GM23338 (cell line): ENCODE results near the gene ST6GALNAC3. TPM values are rescaled to one million over a fixed set of nuclear protein-coding genes. Genes with fewer than 3 reads are reported as not detected.

Source experiments
- ATAC-seq: fragments of 200-7000 bp; cut with Tn5 transposase; 3 replicates; pipeline ENCODE4 v1.9.1; 2020
- DNase-seq: peaks from one replicate; pipeline ENCODE4 v3.0.0-alpha.2; 2015; ENCODE audit warnings: low spot score
- H2AFZ ChIP-seq: fragments of 200-600 bp; sonication (generic); 2 replicates; pipeline ENCODE4 v1.8.0; 2016; ENCODE audit warnings: antibody characterized with exemption, mild to moderate bottlenecking, moderate library complexity
- H3F3A ChIP-seq: fragments of 200-600 bp; sonication (generic); replicated peaks from 2 replicates; pipeline ENCODE4 v1.8.0; 2017; ENCODE audit warnings: antibody characterized with exemption, mixed run types, low read depth
- H3K27ac ChIP-seq: fragments of 200-600 bp; sonication (generic); 2 replicates; pipeline ENCODE4 v1.6.1; 2016; ENCODE audit warnings: low read depth
- H3K27me3 ChIP-seq: fragments of 200-600 bp; sonication (generic); 2 replicates; pipeline ENCODE4 v1.8.0; 2016; ENCODE audit warnings: mild to moderate bottlenecking, mixed run types, moderate library complexity; ENCODE audit not compliant: insufficient read depth
- H3K36me3 ChIP-seq: fragments of 200-600 bp; sonication (generic); 2 replicates; pipeline ENCODE4 v1.8.0; 2016; ENCODE audit warnings: mild to moderate bottlenecking; ENCODE audit not compliant: insufficient read depth
- H3K4me1 ChIP-seq: fragments of 200-600 bp; sonication (generic); 2 replicates; pipeline ENCODE4 v1.8.0; 2016; ENCODE audit warnings: mild to moderate bottlenecking, moderate library complexity; ENCODE audit not compliant: insufficient read depth
- H3K4me2 ChIP-seq: fragments of 200-600 bp; sonication (generic); 2 replicates; pipeline ENCODE4 v1.7.1; 2017; ENCODE audit warnings: mixed run types
- H3K4me3 ChIP-seq: fragments of 200-600 bp; sonication (generic); 2 replicates; pipeline ENCODE4 v1.6.1; 2016; ENCODE audit warnings: mixed run types
- H3K79me2 ChIP-seq: fragments of 200-600 bp; sonication (generic); replicated peaks from 2 replicates; pipeline ENCODE4 v1.8.0; 2017; ENCODE audit warnings: mild to moderate bottlenecking; ENCODE audit not compliant: insufficient read depth
- H3K9me2 ChIP-seq: fragments of 200-600 bp; sonication (generic); 2 replicates; pipeline ENCODE4 v1.8.0; 2017; ENCODE audit not compliant: insufficient read depth
- H4K20me1 ChIP-seq: fragments of 200-600 bp; sonication (generic); replicated peaks from 2 replicates; pipeline ENCODE4 v1.8.0; 2017; ENCODE audit warnings: mild to moderate bottlenecking; ENCODE audit not compliant: insufficient read depth
- H3K27ac Mint-ChIP-seq: 2 replicates; pipeline ENCODE4 v1.8.0; 2020; ENCODE audit warnings: inconsistent platforms, mild to moderate bottlenecking, moderate library complexity, mixed read lengths
- H3K27me3 Mint-ChIP-seq: 3 replicates; pipeline ENCODE4 v1.8.0; 2022; ENCODE audit warnings: low read depth, mild to moderate bottlenecking, moderate library complexity, mixed read lengths, inconsistent platforms; ENCODE audit not compliant: insufficient read depth, poor library complexity
- H3K36me3 Mint-ChIP-seq: 3 replicates; pipeline ENCODE4 v1.8.0; 2021; ENCODE audit warnings: low read depth, mild to moderate bottlenecking, inconsistent platforms, moderate library complexity, mixed read lengths
- H3K4me1 Mint-ChIP-seq: 3 replicates; pipeline ENCODE4 v1.8.0; 2020; ENCODE audit warnings: mild to moderate bottlenecking, inconsistent platforms, mixed read lengths
- H3K4me3 Mint-ChIP-seq: 3 replicates; pipeline ENCODE4 v1.8.0; 2021; ENCODE audit warnings: moderate library complexity, mild to moderate bottlenecking, inconsistent platforms, mixed read lengths
- H3K9me3 Mint-ChIP-seq: 3 replicates; pipeline ENCODE4 v1.8.0; 2020; ENCODE audit warnings: moderate library complexity, mild to moderate bottlenecking, inconsistent platforms, mixed read lengths
- CTCF ChIP-seq, 2 experiments: fragments of 200-600 bp in 1 of 2; sonication (generic) in 1 of 2; conservative IDR thresholded peaks; 2 replicates each; pipeline versions ENCODE4 v1.5.1 to v1.6.1; 2016 to 2017; ENCODE audit warnings: antibody characterized with exemption in 2 of 2, low read depth in 2 of 2, mild to moderate bottlenecking in 2 of 2, moderate library complexity in 1 of 2
- EZH2 ChIP-seq: fragments of 200-600 bp; sonication (generic); IDR thresholded peaks from one replicate; pipeline ENCODE4 v1.8.0; 2017; ENCODE audit warnings: antibody characterized with exemption, mild to moderate bottlenecking, low read depth; ENCODE audit not compliant: unreplicated experiment
- STAT1 ChIP-seq: IDR thresholded peaks from one replicate; pipeline ENCODE4 v1.6.1; 2016; ENCODE audit warnings: antibody characterized with exemption; ENCODE audit not compliant: unreplicated experiment
- ZNF331 ChIP-seq: fragments of 250-450 bp; sonication (Bioruptor Pico); IDR thresholded peaks from 2 replicates; pipeline ENCODE4 v1.5.0; 2020; ENCODE audit warnings: low read depth, mild to moderate bottlenecking, moderate library complexity
- ZNF462 ChIP-seq: fragments of 250-450 bp; sonication (Bioruptor Pico); IDR thresholded peaks from 2 replicates; pipeline ENCODE4 v1.5.0; 2020; ENCODE audit warnings: mild to moderate bottlenecking, moderate library complexity
- polyA plus RNA-seq: library from polyadenylated mRNA; unstranded; fragments of >200 nt; fragmentation: Nextera tagmentation; extraction: Ambion mirVana; gene quantifications from 2 replicates; pipeline ENCODE4 v1.2.1, GENCODE V29; 2016
- total RNA-seq: library from RNA; depleted of rRNA; stranded (reverse); fragments of >200 nt; shearing (Covaris generic); gene quantifications from 2 replicates; pipeline ENCODE4 v1.2.3, GENCODE V29; 2014
- TF ChIP-seq, protein P1 (sequence below): IDR thresholded peaks from 2 replicates; pipeline ENCODE4 v1.6.1; 2016; ENCODE audit warnings: antibody characterized with exemption

Gene ST6GALNAC3
- total and polyA plus RNA-seq, 2 experiments from 2014 or later: 4.7 to 11.6 TPM

- peaks cover 4% of the 10 kb centered on the region; the same call in 1 of the 2 replicates for H3K4me1 ChIP-seq
- H3K4me2 ChIP-seq: no peak overlapping the region
- no peak overlapping the region for H3K27ac ChIP-seq
- H3K36me3 Mint-ChIP-seq: no peaks in the 10 kb centered on the region
- no peaks in the 10 kb centered on the region for H3F3A ChIP-seq
- H3K27me3 Mint-ChIP-seq: no peaks in the 10 kb centered on the region
- no peaks in the 10 kb centered on the region for H4K20me1 ChIP-seq
- no peak for DNase-seq
- no peaks in the 10 kb centered on the region for H3K9me2 ChIP-seq
- H3K79me2 ChIP-seq: no peaks in the 10 kb centered on the region; the same call in 1 of the 2 replicates
- no peak overlapping the region for H3K27ac Mint-ChIP-seq
- no peaks in the 10 kb centered on the region for H3K36me3 ChIP-seq
- no peaks in the 10 kb centered on the region for H3K9me3 Mint-ChIP-seq
- peaks cover 37% of the 10 kb centered on the region for H3K4me1 Mint-ChIP-seq
- no peak for ATAC-seq
- no peak for TF ChIP-seq ZNF331 (CRISPR knock-in tag)
- TF ChIP-seq EZH2: no peak
- TF ChIP-seq ZNF462 (CRISPR knock-in tag): no peak
- TF ChIP-seq CTCF (conservative IDR thresholded peaks at IDR 0.05; ENCODE audit: low read depth in 2 of 2): no peak
- TF ChIP-seq, protein P1, sequence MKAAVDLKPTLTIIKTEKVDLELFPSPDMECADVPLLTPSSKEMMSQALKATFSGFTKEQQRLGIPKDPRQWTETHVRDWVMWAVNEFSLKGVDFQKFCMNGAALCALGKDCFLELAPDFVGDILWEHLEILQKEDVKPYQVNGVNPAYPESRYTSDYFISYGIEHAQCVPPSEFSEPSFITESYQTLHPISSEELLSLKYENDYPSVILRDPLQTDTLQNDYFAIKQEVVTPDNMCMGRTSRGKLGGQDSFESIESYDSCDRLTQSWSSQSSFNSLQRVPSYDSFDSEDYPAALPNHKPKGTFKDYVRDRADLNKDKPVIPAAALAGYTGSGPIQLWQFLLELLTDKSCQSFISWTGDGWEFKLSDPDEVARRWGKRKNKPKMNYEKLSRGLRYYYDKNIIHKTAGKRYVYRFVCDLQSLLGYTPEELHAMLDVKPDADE: no peak
- no peak for TF ChIP-seq STAT1
- no peak overlapping the region for H2AFZ ChIP-seq
- H3K4me3 ChIP-seq: no peak overlapping the region
- H3K4me3 Mint-ChIP-seq: no peak overlapping the region
- no peaks in the 10 kb centered on the region for H3K27me3 ChIP-seq
Measured at GRCh38 chr1:76256289-76257223, 182.0 kb downstream of the ST6GALNAC3 start.
